ENCODE data around the gene CDC25A. TPM values are rescaled to one million over a fixed set of nuclear protein-coding genes. Genes with fewer than 3 reads are reported as not detected.

The CDC25A gene
- total RNA-seq, 1 experiment from 2014 or later = 16.5 TPM

DNA sequence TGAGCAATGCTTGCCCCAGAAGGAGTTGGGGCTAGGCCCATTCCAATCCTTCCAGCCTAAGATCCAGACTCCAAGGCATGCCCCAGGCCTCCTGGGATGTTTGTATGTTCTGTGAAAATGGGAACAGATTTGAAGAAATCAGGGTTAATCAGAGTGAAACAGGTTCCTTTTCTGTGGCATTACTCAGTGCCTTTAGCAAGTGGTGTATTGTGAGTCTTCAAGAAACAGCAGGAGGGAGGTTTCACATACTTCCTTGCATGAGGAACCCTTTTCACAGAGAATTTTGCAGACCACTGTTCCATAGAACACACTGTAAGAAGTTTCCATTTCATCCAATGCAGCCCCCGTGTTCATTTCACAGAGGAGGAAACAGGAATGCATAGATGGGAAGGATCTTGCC, 8.4 kb upstream of the CDC25A start:
- no peak for DNase-seq (ENCODE audit: low read depth)

DNA sequence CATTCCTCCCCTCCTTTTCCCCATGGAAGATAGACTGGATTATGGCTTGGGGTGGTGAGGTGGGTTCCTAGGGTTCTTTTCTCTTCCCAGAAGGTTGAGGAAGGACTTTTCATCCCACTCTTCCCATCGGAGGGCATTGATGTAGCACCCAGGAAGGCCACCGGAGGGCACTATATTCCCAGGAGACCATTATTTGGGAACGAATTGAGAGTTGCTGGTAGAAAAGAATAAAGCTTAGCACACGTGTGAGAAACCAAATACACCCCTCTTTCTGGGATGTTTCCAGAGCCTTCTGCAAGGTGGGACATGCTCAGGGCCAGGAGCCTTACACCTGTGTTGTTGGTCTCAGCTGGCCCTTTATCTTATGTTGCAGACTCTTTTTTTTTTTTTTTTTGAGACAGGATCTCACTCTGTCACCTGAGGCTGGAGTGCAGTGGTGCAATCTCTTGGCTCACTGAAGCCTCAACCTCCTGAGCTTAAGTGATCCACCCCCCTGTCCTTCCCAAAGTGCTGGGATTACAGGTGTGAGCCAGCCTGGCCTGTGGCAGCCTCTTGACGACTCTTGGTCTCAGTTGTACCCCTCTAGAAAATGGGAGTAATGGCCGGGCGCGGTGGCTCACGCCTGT, 6.3 kb upstream of the CDC25A start:
- peak; percentile 57 for DNase-seq (ENCODE audit: low read depth)

GRCh38 chr3:48190911-48191310, 2.7 kb upstream of the CDC25A start:
- no peak for DNase-seq (ENCODE audit: low read depth)

DNA sequence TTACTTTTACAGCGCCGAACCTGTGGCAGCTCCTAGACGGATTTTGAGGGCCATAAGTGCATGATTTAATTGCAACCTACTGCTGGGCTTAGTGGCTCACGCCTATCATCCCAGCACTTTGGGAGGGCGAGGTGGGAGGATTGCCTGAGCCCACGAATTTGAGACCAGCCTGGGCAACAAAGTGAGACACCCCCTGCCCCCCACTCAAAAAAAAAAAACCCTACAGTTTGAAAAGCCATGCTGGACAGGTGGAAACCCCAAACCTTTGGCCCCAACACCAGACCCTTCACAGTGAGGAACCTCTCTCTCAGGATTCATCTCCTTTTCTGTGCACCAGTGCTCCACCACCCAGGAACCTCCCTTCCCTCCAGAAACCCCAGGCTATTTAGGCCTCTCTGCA, 1.1 kb upstream of the CDC25A start:
- no peak for DNase-seq (ENCODE audit: low read depth)

GRCh38 chr3:48187579-48188265, 495 bp downstream of the CDC25A start:
- DNase-seq (ENCODE audit: low read depth) = no peak

DNA sequence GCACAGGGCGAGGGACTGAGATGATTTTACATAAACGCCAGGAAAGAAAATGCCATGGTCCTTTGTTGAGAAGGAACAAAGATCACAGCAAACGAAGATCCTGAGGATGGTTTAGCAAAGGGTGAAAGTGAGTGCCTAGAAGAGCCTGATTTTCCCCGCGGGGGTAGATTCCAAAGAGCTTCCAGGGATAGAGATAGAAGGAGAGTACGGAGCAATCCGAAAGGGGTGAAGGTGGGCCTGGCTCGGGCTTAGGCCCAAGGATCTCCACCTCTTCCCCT, 977 bp downstream of the CDC25A start:
- DNase-seq (ENCODE audit: low read depth) = peak; percentile 19

DNA sequence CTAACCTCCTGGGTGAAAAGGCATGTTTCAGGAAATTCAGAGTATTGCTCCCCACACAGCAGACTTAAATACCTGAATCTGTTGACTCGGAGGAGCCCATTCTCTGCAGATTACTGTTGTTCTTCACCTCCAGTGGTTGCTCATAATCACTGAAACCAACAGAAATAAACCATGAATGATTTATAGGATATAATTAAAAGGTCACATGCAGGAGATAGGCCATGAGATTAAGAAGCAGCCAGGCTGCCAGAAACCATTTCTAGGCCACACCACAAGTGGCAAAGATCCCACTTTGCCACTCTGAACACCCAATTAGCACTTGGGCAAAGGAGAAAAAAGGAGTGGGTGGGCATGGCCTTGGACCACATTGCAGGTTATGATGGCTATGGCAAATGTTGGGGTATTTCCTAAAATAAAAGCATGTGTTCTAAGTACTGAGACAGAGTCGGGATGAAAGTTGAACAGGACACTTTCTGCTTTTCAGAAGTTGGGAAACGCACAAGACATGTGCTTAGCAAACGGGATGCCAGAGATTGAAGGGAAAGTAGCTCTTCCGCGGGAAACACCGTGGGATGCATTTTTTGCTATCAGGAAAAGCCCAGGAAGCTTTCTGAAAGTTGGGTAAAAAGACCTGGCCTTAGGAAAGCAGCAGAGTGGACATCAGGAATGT, 1.5 kb downstream of the CDC25A start:
- DNase-seq (ENCODE audit: low read depth) = peak; percentile 24

- DNase-seq (ENCODE audit: low read depth) = no peak
Observed at GRCh38 chr3:48185129-48185528, 3.1 kb downstream of the CDC25A start.

- DNase-seq (ENCODE audit: low read depth) = no peak
Observed at GRCh38 chr3:48184299-48184698, 3.9 kb downstream of the CDC25A start.

- no peak for DNase-seq (ENCODE audit: low read depth)
Observed at GRCh38 chr3:48180531-48181253, 7.5 kb downstream of the CDC25A start.

DNA sequence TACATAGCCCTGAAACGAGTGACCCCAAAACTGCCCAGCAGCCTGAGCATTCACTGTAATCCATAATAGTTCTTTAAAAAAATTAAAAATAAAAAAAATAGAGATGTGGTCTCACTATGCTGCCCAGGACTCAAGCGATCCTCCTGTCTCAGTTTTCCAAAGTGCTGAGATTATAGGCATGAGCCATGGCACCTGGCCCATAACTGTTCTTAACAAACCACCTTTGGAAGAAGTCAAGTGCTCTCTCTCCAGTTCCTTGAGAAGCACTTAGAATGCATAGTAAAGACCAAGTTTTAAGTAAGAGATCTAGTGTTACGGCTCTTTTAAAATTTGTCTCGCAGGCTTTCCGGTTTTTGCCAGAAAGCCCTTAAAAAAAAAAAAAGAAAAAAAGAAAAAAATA, 8.2 kb downstream of the CDC25A start:
- no peak for DNase-seq (ENCODE audit: low read depth)

DNA sequence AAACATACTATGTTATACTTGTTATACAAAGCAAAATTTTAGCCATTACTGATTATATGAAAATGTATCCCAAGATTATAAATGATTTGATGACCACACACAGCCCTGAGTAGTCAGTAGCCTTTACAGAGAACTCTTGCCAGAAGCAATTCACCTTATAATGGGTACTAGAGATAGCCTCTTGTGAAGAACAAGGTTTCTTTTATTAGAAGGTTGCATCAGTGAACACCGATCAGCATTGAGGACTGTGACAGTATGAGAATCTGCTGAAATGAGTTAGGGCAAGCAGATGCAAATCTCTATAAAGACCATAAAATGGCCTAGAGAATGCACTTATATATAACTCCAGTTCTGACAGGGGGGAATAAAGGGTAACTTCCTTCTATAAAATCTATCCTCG, 10.1 kb downstream of the CDC25A start:
- DNase-seq (ENCODE audit: low read depth) = no peak

GRCh38 chr3:48157950-48158376, 30.3 kb downstream of the CDC25A start:
- peak; percentile 36 for DNase-seq (ENCODE audit: low read depth)

GRCh38 chr3:48157202-48157840, 30.9 kb downstream of the CDC25A start:
- peak; percentile 80 for DNase-seq (ENCODE audit: low read depth)

DNA sequence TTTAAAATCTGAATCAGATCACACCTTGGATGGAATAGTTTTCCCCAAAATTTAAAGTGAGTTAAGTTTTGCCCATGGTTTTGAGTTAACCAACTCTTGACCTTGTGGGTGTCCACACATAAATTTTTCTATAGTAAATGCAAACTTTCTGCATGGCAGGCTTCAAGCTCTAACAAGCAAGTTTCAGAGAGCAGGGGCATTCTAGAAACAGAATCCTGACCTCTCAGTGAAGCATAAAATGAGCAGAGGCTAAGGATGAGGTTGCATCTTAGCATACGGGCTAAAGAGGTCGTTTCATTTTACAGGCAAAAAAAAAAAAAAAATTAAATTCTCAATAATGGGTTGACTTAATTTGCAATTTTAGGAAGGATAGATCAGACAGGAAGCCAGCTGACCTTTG, 32.1 kb downstream of the CDC25A start:
- DNase-seq (ENCODE audit: low read depth) = no peak

- DNase-seq (ENCODE audit: low read depth) = peak; percentile 84
Observed at GRCh38 chr3:48155122-48155521, 33.1 kb downstream of the CDC25A start.

DNA sequence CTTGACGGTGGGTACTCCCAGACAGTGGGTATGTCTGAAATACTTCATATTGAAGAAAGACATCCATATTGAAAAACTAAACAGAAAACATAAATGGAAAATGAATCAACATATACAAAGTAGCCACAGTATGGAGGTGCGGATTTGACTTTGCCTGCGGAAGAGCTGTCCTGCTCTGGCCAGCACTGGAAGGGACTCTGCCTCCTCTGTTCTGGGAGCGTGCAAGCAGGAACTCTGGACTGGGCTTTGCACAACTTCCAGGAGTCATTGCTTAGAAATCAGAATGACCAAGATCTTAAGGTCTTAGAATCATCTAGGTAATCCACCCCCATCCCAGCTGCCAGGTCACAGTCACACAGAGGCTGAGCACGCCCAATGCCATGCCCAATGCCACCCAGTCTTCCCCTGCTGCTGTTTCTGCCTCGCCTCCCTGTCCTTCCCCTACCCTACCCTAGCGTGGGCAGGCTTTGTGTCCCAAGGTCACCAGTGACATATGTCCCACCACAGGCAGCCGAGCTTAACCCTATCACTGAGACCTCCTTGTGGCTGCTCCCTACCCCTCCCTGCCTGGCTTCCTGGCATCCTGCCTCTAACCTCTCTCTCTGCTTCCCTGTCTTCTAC, 36.3 kb downstream of the CDC25A start:
- DNase-seq (ENCODE audit: low read depth) = no peak

DNA sequence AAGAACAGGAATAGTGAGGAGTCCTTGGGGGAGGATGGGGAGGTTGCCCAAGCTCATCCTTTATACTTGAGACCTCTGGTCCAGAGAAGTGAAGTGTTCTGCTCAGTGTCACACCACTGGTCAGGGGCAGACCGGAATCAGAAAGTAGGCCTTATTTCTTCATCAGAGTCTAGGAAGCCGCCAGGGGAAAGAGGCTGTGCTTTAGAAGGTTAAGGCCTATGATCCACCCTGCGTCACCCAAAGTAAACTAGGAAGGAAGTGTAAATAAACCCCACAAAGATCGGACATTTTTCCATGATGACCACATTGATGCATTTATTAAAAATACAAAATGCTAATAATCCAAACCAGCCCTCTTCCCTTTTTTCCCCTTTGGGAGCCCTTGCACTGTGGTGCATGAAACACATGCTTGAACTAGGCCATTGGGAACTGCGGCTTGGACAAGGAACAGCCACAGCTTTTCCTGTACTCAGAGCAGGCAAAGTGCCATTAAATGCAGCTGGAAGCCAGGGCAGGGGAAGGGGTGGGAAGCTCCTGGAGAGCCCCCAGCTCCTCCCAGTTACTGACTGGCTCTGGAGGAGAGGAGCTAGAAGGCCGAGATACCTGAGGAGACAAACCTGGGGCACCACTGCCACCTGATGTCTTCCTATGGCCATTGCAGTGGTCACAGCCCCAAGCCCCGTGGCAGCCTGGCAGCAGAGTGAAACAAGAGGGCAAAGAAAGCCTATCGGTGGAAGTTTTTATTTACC, 37.0 kb downstream of the CDC25A start:
- DNase-seq (ENCODE audit: low read depth) = peak; percentile 72

GRCh38 chr3:48143992-48144391, 44.2 kb downstream of the CDC25A start:
- DNase-seq (ENCODE audit: low read depth) = no peak

DNA sequence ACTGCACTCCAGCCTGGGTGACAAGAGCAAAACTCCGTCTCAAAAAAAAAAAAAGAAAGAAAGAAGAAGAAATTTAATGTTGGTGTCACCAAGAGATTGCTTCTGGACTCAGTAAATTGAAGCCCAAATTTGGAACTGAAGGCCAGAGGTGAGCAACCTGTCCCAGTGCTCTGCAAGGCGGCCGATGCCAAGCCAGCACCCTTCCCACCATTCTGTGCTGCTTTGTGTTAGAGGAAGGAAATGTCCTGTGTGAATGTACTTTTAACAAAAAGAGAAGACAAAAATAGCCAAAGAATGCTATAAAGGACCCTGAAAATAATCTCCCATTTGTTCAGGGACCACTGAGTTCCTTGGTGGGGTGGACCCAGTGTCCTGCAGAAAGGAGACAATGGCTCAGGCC, 44.6 kb downstream of the CDC25A start:
- no peak for DNase-seq (ENCODE audit: low read depth)

DNA sequence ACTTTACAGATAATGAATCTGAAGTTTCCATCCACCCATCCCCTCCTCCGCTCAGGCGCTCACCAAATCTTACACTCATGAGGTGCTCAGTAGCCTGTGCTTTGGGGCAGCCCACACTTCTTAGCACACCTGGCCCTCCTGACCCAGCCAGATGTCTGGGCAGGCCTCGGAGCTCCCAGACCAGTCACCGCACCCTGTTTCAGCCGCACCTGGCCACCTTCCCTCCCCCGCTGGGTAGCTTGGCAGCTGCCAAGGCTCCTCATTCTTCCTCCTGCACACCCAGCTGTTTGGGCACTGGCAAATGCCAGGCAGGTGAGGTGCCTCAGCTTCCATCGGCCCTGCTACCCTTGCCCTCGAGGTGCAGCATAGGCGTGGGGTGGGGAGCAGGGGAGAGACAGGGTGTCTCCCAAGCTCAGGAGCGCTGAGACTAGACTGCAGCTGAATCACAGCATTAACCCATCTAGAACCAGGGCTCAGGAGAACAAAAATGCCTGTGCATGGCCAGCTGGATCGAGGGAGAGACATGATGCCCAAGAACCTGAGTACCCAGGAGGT, 45.8 kb downstream of the CDC25A start:
- DNase-seq (ENCODE audit: low read depth) = no peak

Data from M059J (cell line).